HepG2 (cell line): ENCODE measurements around the gene RASL12. TPM values are rescaled to one million over a fixed set of nuclear protein-coding genes. Genes with fewer than 3 reads are reported as not detected.

Source experiments
- ATAC-seq: fragments of 200-7000 bp; cut with Tn5 transposase; 3 replicates; pipeline ENCODE4 v1.9.1; 2020; ENCODE audit warnings: mild to moderate bottlenecking, moderate library complexity
- BruUV-seq: library from RNA; stranded (reverse); fragments of 400-500 nt; replicated peaks from 2 replicates; lab custom pipeline; 2021; lab: Mats Ljungman, UMichigan
- CTCF ChIA-PET: fragments of 300-600 bp; formaldehyde crosslinking; extraction: SDS; loops from one replicate; lab custom pipeline; 2021; ENCODE audit warnings: low total read pairs, inconsistent platforms, low intra/inter-chr PET ratio; lab: Yijun Ruan, JAX
- POLR2A ChIA-PET: fragments of 350-600 bp; sonication (Branson Sonifier 250); formaldehyde crosslinking; loops from one replicate; lab custom pipeline; 2020; ENCODE audit warnings: antibody characterized with exemption, inconsistent platforms; lab: Yijun Ruan, JAX
- DNase-seq: peaks from one replicate; pipeline ENCODE4 v3.0.0-alpha.2; 2015; ENCODE audit warnings: low spot score
- FAIRE-seq: peaks from 3 replicates; lab custom pipeline; 2011; peaks lifted over from hg19 to GRCh38; lab: Jason Lieb, UNC
- H2AFZ ChIP-seq: one replicate; pipeline ENCODE4 v1.6.1; 2011; ENCODE audit warnings: low read length, inconsistent platforms
- H3K27ac ChIP-seq: fragments of 300-600 bp; 3 replicates; pipeline ENCODE4 v1.8.0; 2011; ENCODE audit warnings: mixed run types, mild to moderate bottlenecking, mixed read lengths, low read length, inconsistent platforms; ENCODE audit not compliant: insufficient read depth; ENCODE audit errors: extremely low read length
- H3K27me3 ChIP-seq, 2 experiments: fragments of 200-600 bp in 1 of 2; 2 replicates in 1 of 2; 3 replicates in 1 of 2; pipeline versions ENCODE4 v1.6.0 to v1.8.0; 2011; ENCODE audit warnings: low read length in 2 of 2, mild to moderate bottlenecking in 2 of 2, moderate library complexity in 2 of 2, inconsistent platforms in 1 of 2; ENCODE audit not compliant: insufficient read depth in 2 of 2, control insufficient read depth in 1 of 2
- H3K36me3 ChIP-seq, 2 experiments: fragments of 200-600 bp in 1 of 2; replicated peaks in 1 of 2; 2 replicates in 1 of 2; 3 replicates in 1 of 2; pipeline versions ENCODE4 v1.5.1 to v1.8.0; 2011; ENCODE audit warnings: low read length in 2 of 2, inconsistent platforms in 1 of 2; ENCODE audit not compliant: insufficient read depth in 2 of 2, control insufficient read depth in 1 of 2
- H3K4me1 ChIP-seq: 2 replicates; pipeline ENCODE4 v1.5.1; 2012; ENCODE audit warnings: low read length, inconsistent platforms; ENCODE audit not compliant: insufficient read depth
- H3K4me2 ChIP-seq: 2 replicates; pipeline ENCODE4 v1.6.0; 2011; ENCODE audit warnings: low read depth, low read length, inconsistent platforms
- H3K4me3 ChIP-seq, 3 experiments: fragments of 200-600 bp in 1 of 3; sonication (generic), shearing (Covaris generic) in 1 of 3; replicated peaks in 1 of 3; 2 replicates each; pipeline ENCODE4 v1.5.1; 2011 to 2016; ENCODE audit warnings: low read length in 3 of 3, inconsistent platforms in 2 of 3, low read depth in 2 of 3, mild to moderate bottlenecking in 2 of 3, control low read depth in 1 of 3, mixed read lengths in 1 of 3; ENCODE audit not compliant: insufficient read depth in 1 of 3
- H3K79me2 ChIP-seq: one replicate; pipeline ENCODE4 v1.6.1; 2011; ENCODE audit warnings: low read length, inconsistent platforms; ENCODE audit not compliant: insufficient read depth
- H3K9ac ChIP-seq: 2 replicates; pipeline ENCODE4 v1.6.0; 2011; ENCODE audit warnings: mild to moderate bottlenecking, low read depth, low read length, inconsistent platforms; ENCODE audit not compliant: insufficient read depth
- H3K9me3 ChIP-seq: 2 replicates; pipeline ENCODE4 v1.5.1; 2012; ENCODE audit warnings: mild to moderate bottlenecking, low read length
- H4K20me1 ChIP-seq: 2 replicates; pipeline ENCODE4 v1.6.0; 2011; ENCODE audit warnings: inconsistent platforms, mild to moderate bottlenecking, low read length, moderate library complexity; ENCODE audit not compliant: insufficient read depth
- KDM2A ChIP-seq: sonication (generic); formaldehyde crosslinking; IDR thresholded peaks from 2 replicates; pipeline ENCODE4 v1.4.0; 2020; ENCODE audit warnings: low read depth, missing genetic modification reagents, borderline replicate concordance
- MXI1 ChIP-seq: IDR thresholded peaks from 3 replicates; pipeline ENCODE4 v1.6.1; 2012; ENCODE audit warnings: low read depth, low read length, inconsistent platforms, borderline replicate concordance
- MYC ChIP-seq: sonication (generic); formaldehyde crosslinking; IDR thresholded peaks from 2 replicates; pipeline ENCODE4 v1.9.0; 2021; ENCODE audit warnings: missing genetic modification reagents, borderline replicate concordance
- U2AF2 ChIP-seq: fragments of 200-400 bp; formaldehyde crosslinking; IDR thresholded peaks from 2 replicates; pipeline ENCODE4 v1.6.1; 2017; ENCODE audit warnings: low read depth, mild to moderate bottlenecking, low read length
- ZNF101 ChIP-seq: sonication (generic); formaldehyde crosslinking; IDR thresholded peaks from 2 replicates; pipeline ENCODE4 v1.4.0; 2020; ENCODE audit warnings: mild to moderate bottlenecking, low read depth, missing genetic modification reagents, borderline replicate concordance
- ZNF292 ChIP-seq: sonication (generic); formaldehyde crosslinking; IDR thresholded peaks from 2 replicates; pipeline ENCODE4 v1.8.1; 2022; ENCODE audit warnings: mild to moderate bottlenecking, low read depth, missing genetic modification reagents, borderline replicate concordance
- ZNF773 ChIP-seq: sonication (generic); formaldehyde crosslinking; IDR thresholded peaks from 2 replicates; pipeline ENCODE4 v1.4.0; 2020; ENCODE audit warnings: missing genetic modification reagents, borderline replicate concordance
- WGBS: methylation state at CpG from one replicate; pipeline ENCODE4 v1.1.6; 2017; ENCODE audit warnings: low lambda C conversion rate; 5-methylcytosine and 5-hydroxymethylcytosine counted together
- in situ Hi-C: cut with HindIII; loops from 2 replicates; pipeline ENCODE4 v1.10.0; 2017; ENCODE audit warnings: low pct_unique_long_range_greater_than_20kb; ENCODE audit not compliant: extremely low pct_ligation_motif_present
- intact Hi-C: fragments of 100-400 bp; cut with micrococcal nuclease; formaldehyde crosslinking; loops from one replicate; pipeline ENCODE4 v1.10.0; 2022; ENCODE audit not compliant: unreplicated experiment
- polyA plus RNA-seq, 8 experiments: library from polyadenylated mRNA; depleted of rRNA in 3 of 8; stranded (reverse) in 7 of 8; unstranded in 1 of 8; fragments of >200 nt; fragmentation: Illumina TruSeq in 4 of 8; extraction: Trizol in 4 of 8; gene quantifications; 2 replicates each; pipeline versions ENCODE4 v1.2.1 to v1.2.3, GENCODE V29; 2011 to 2016; ENCODE audit warnings: low read depth in 4 of 8, missing spikeins in 1 of 8, mixed read lengths in 1 of 8; ENCODE audit not compliant: insufficient read depth in 1 of 8
- total RNA-seq, 5 experiments: library from RNA; depleted of rRNA; stranded (reverse); fragments of >200 nt; fragmentation: Illumina TruSeq; extraction: Trizol; gene quantifications; 2 replicates each; pipeline ENCODE4 v1.2.3, GENCODE V29; 2016; ENCODE audit warnings: low read depth in 1 of 5
- TF ChIP-seq, protein P1 (sequence below): sonication (generic); formaldehyde crosslinking; IDR thresholded peaks from 2 replicates; pipeline ENCODE4 v1.4.0; 2020; ENCODE audit warnings: missing genetic modification reagents, borderline replicate concordance
- TF ChIP-seq, protein P2 (sequence below): sonication (generic); formaldehyde crosslinking; IDR thresholded peaks from 2 replicates; pipeline ENCODE4 v1.9.0; 2022; ENCODE audit warnings: missing genetic modification reagents, mild to moderate bottlenecking, borderline replicate concordance
- TF ChIP-seq, protein P3 (sequence below): sonication (generic); formaldehyde crosslinking; IDR thresholded peaks from 2 replicates; pipeline ENCODE4 v1.5.1; 2020; ENCODE audit warnings: missing genetic modification reagents, mild to moderate bottlenecking, borderline replicate concordance
- TF ChIP-seq, protein P4 (sequence below): IDR thresholded peaks from 2 replicates; pipeline ENCODE4 v1.6.1; 2016; ENCODE audit warnings: low read depth
- TF ChIP-seq, protein P5 (sequence below), 2 experiments: sonication (generic) in 1 of 2; formaldehyde crosslinking in 1 of 2; IDR thresholded peaks; 2 replicates each; pipeline versions ENCODE4 v1.4.0 to v1.6.1; 2018 to 2020; ENCODE audit warnings: missing genetic modification reagents in 2 of 2, borderline replicate concordance in 1 of 2, low read depth in 1 of 2, mild to moderate bottlenecking in 1 of 2, missing biosample characterization in 1 of 2

The RASL12 gene
- total and polyA plus RNA-seq, 2 of the 13 experiments (the other 11 are each of a cell fraction or from before 2014, with no cell fraction given): 0.16 to 0.55 TPM

DNA sequence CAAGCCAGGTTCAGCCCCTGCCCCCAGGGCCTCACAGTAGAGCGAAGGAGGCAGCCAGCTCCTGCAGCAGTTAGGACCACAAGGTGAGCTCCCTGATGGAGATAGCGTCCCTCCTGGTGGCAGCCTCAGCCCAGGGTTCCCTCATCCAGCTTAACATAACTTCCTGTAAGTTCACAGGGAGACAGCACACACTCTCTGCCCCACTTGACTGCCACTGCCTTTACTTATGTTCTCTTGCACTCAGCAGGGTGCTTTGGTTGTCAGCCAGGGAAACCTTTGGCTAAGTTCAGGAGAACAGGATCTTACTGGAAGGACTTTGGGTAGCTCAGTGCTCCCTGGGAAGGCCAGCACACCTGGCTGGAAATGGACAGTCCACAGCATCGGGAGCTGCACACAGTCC lies 19.6 kb upstream of the RASL12 start (continued):
- TF ChIP-seq, protein P1, sequence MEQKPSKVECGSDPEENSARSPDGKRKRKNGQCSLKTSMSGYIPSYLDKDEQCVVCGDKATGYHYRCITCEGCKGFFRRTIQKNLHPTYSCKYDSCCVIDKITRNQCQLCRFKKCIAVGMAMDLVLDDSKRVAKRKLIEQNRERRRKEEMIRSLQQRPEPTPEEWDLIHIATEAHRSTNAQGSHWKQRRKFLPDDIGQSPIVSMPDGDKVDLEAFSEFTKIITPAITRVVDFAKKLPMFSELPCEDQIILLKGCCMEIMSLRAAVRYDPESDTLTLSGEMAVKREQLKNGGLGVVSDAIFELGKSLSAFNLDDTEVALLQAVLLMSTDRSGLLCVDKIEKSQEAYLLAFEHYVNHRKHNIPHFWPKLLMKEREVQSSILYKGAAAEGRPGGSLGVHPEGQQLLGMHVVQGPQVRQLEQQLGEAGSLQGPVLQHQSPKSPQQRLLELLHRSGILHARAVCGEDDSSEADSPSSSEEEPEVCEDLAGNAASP (CRISPR knock-in tag): no peak

DNA sequence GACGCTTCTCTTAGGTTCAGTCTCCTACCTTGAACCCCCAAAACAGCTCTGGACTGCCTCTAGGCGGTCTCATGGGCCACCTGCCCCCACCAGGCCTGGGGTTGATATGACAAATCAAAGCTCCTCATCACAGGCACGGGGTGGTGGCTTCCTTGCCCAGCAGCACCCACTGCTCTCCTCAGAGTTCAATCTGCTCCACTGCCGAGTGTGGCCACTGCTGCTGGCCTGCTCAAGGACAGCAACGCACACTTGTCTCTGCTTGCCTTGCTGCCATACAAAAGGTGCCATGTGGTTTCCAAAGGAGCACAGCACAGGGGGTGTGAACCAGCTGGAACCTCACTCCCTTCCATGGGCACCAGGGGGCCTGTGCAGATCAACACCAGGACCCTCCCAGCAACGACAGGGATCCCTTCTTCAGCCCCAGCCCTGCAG lies 18.9 kb upstream of the RASL12 start:
- Histone ChIP-seq H3K9ac (no peak overlapping the region), H3K27me3 (peaks cover 0 to 16% of the 10 kb centered on the region in 2 experiments; a peak in 2 of 5 replicates), H3K4me3 (no peak overlapping the region; a peak in 1 of 6 replicates), H3K4me2 (peak overlapping the region; percentile 89), H2AFZ (no peak overlapping the region), H3K9me3 (no peaks in the 10 kb centered on the region), H3K36me3 (no peaks in the 10 kb centered on the region), H3K27ac (no peak overlapping the region), H3K4me1 (peaks cover 90% of the 10 kb centered on the region), H3K79me2 (no peaks in the 10 kb centered on the region), H4K20me1 (no peaks in the 10 kb centered on the region)
- in situ Hi-C loops: loop anchor here (5.0 to 10.0 kb wide), 2 partner anchors 34 to 52 kb away; no protein-coding TSS in a partner anchor
- BruUV-seq: no TSS peak
- ChIA-PET CTCF (interaction anchor here (2.2 to 6.7 kb wide), 3 partner anchors 15 to 54 kb away, joined by 10 to 54 read pairs (median 34); no protein-coding TSS in a partner anchor), POLR2A (interaction anchor here (0.7 to 4.0 kb wide), 4 partner anchors 31 to 214 kb away, joined by 3 to 27 read pairs (median 6); partner anchors contain the start of gene CLPX)
- no peak for DNase-seq
- intact Hi-C loops: loop anchor here (1.0 kb wide), 2 partner anchors 29 to 53 kb away; no protein-coding TSS in a partner anchor
- peak; percentile 36 for ATAC-seq
- WGBS: no CpG with 5 or more reads among the region's 6 CpGs
- no peak for FAIRE-seq
- TF ChIP-seq KDM2A (CRISPR knock-in tag) (peak; percentile 14; the same call in 1 of the 2 replicates), ZNF292 (CRISPR knock-in tag) (peak; percentile 26; the same call in 1 of the 2 replicates), ZNF773 (no peak), MXI1 (0 out of 3 replicates have a peak, but pooled peaks have one; percentile 19), U2AF2 (no peak), ZNF101 (CRISPR knock-in tag) (no peak), MYC (CRISPR knock-in tag) (0 out of 2 replicates have a peak, but pooled peaks have one; percentile 21)
- TF ChIP-seq, protein P2, sequence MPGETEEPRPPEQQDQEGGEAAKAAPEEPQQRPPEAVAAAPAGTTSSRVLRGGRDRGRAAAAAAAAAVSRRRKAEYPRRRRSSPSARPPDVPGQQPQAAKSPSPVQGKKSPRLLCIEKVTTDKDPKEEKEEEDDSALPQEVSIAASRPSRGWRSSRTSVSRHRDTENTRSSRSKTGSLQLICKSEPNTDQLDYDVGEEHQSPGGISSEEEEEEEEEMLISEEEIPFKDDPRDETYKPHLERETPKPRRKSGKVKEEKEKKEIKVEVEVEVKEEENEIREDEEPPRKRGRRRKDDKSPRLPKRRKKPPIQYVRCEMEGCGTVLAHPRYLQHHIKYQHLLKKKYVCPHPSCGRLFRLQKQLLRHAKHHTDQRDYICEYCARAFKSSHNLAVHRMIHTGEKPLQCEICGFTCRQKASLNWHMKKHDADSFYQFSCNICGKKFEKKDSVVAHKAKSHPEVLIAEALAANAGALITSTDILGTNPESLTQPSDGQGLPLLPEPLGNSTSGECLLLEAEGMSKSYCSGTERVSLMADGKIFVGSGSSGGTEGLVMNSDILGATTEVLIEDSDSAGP (CRISPR knock-in tag): peak; percentile 58; the same call in 1 of the 2 replicates
- TF ChIP-seq, protein P3, sequence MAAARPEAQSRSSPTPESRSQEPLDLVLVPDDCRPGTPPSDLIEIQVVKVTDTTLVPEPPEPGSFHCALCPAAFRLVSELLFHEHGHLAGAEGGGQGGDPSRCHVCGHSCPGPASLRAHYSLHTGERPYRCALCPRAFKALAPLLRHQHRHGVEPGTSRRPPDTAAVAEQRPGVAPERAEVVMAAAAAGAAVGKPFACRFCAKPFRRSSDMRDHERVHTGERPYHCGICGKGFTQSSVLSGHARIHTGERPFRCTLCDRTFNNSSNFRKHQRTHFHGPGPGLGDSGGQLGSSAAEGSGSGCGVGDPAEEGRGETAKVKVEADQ (CRISPR knock-in tag): no peak
- TF ChIP-seq, protein P4, sequence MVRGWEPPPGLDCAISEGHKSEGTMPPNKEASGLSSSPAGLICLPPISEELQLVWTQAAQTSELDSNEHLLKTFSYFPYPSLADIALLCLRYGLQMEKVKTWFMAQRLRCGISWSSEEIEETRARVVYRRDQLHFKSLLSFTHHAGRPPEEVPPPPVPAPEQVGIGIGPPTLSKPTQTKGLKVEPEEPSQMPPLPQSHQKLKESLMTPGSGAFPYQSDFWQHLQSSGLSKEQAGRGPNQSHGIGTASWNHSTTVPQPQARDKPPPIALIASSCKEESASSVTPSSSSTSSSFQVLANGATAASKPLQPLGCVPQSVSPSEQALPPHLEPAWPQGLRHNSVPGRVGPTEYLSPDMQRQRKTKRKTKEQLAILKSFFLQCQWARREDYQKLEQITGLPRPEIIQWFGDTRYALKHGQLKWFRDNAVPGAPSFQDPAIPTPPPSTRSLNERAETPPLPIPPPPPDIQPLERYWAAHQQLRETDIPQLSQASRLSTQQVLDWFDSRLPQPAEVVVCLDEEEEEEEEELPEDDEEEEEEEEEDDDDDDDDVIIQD (CRISPR knock-in tag): no peak
- TF ChIP-seq, protein P5, sequence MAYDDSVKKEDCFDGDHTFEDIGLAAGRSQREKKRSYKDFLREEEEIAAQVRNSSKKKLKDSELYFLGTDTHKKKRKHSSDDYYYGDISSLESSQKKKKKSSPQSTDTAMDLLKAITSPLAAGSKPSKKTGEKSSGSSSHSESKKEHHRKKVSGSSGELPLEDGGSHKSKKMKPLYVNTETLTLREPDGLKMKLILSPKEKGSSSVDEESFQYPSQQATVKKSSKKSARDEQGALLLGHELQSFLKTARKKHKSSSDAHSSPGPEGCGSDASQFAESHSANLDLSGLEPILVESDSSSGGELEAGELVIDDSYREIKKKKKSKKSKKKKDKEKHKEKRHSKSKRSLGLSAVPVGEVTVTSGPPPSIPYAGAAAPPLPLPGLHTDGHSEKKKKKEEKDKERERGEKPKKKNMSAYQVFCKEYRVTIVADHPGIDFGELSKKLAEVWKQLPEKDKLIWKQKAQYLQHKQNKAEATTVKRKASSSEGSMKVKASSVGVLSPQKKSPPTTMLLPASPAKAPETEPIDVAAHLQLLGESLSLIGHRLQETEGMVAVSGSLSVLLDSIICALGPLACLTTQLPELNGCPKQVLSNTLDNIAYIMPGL (CRISPR knock-in tag; IDR thresholded peaks at IDR 0.05; ENCODE audit: borderline replicate concordance in 1 of 2, low read depth in 1 of 2): 0 out of 4 replicates have a peak, but pooled peaks of 1 of the 2 experiments have one; percentile 8
